ENCODE measurements around the gene KMT5B.

- no peak for TF ChIP-seq CTCF (IDR thresholded peaks at IDR 0.05)
- TF ChIP-seq POLR2A (IDR thresholded peaks at IDR 0.05): no peak
These were observed 2.0 kb upstream of the KMT5B start for GRCh38 chr11:68215087-68215445.

Data from body of pancreas (tissue), 4 donors.